Ascending aorta (tissue), 2 donors: ENCODE data around the gene HSH2D. TPM values are rescaled to one million over a fixed set of nuclear protein-coding genes. Genes with fewer than 3 reads are reported as not detected.

Experiments
- DNase-seq, 2 donors: peaks; one replicate each; pipeline ENCODE4 v3.0.0-alpha.2; 2019; ENCODE audit warnings: low spot score in 2 of 2
- H3K27ac ChIP-seq, 2 donors: fragments of 200-600 bp; sonication (generic); one replicate each; pipeline ENCODE4 v1.5.1; 2016 to 2017; ENCODE audit warnings: mild to moderate bottlenecking in 1 of 2
- H3K27me3 ChIP-seq: fragments of 200-600 bp; sonication (generic); one replicate; pipeline ENCODE4 v1.5.1; 2017
- H3K36me3 ChIP-seq, 2 donors: fragments of 200-600 bp; sonication (generic); one replicate each; pipeline ENCODE4 v1.5.1; 2016
- H3K4me1 ChIP-seq, 2 donors: fragments of 200-600 bp; sonication (generic); one replicate each; pipeline ENCODE4 v1.5.1; 2016 to 2017; ENCODE audit warnings: mild to moderate bottlenecking in 1 of 2
- H3K4me3 ChIP-seq, 2 donors: fragments of 200-600 bp; sonication (generic); one replicate each; pipeline ENCODE4 v1.5.1; 2016 to 2017; ENCODE audit warnings: mild to moderate bottlenecking in 1 of 2
- H3K9me3 ChIP-seq, 2 donors: fragments of 200-600 bp; sonication (generic); one replicate each; pipeline ENCODE4 v1.5.1; 2016
- CTCF ChIP-seq, 3 experiments: fragments of 200-600 bp in 2 of 3; fragments of 450-650 bp in 1 of 3; sonication (generic) in 2 of 3; IDR thresholded peaks; one replicate each; pipeline ENCODE4 v1.5.1; 2016 to 2019; ENCODE audit warnings: antibody characterized with exemption in 3 of 3, mild to moderate bottlenecking in 1 of 3, moderate library complexity in 1 of 3
- intact Hi-C: fragments of 100-400 bp; cut with DNase I; formaldehyde crosslinking; loops from one replicate; pipeline ENCODE4 v1.15.1; 2023
- total RNA-seq: library from RNA; depleted of rRNA; stranded (reverse); fragments of >200 nt; gene quantifications from one replicate; pipeline ENCODE4 v1.1.0, GENCODE V29; 2016

HSH2D gene
- total RNA-seq, 1 donor from 2014 or later = not detected

- H3K9me3 ChIP-seq = no peaks in the 10 kb centered on the region
- intact Hi-C loops = no loop called here
- H3K36me3 ChIP-seq = peaks cover 81 to 96% of the 10 kb centered on the region in 2 donors
- no peaks in the 10 kb centered on the region for H3K27me3 ChIP-seq
- no peak for TF ChIP-seq CTCF (IDR thresholded peaks at IDR 0.05)
- H3K4me3 ChIP-seq = no peak overlapping the region
- H3K27ac ChIP-seq = no peak overlapping the region
- H3K4me1 ChIP-seq = no peaks in the 10 kb centered on the region
- no peak for DNase-seq
Measured at GRCh38 chr19:16207063-16207462, 63.6 kb downstream of the HSH2D start.

GRCh38 chr19:16207490-16208025 lies 64.1 kb downstream of the HSH2D start:
- Histone ChIP-seq H3K9me3 (no peaks in the 10 kb centered on the region), H3K36me3 (peaks cover 80 to 95% of the 10 kb centered on the region in 2 donors), H3K27me3 (no peaks in the 10 kb centered on the region), H3K4me3 (no peak overlapping the region), H3K4me1 (no peaks in the 10 kb centered on the region), H3K27ac (no peak overlapping the region)
- DNase-seq = no peak
- intact Hi-C loops = no loop called here
- TF ChIP-seq CTCF (IDR thresholded peaks at IDR 0.05) = no peak

Other genes with a start within 250 kb of the HSH2D start
- gene CYP4F2, start 245.6 kb upstream of the HSH2D start, total RNA-seq = 83.0 TPM
- gene CYP4F11, start 209.2 kb upstream of the HSH2D start, total RNA-seq = 0.75 TPM
- gene OR10H4, start 194.7 kb upstream of the HSH2D start, total RNA-seq = not detected
- gene TPM4, start 67.2 kb upstream of the HSH2D start, total RNA-seq = 619 TPM
- 35.1 TPM for gene RAB8A, start 31.8 kb upstream of the HSH2D start, total RNA-seq
- gene CIB3, start 29.8 kb downstream of the HSH2D start, total RNA-seq = not detected
- 74.4 TPM for gene FAM32A, start 41.7 kb downstream of the HSH2D start, total RNA-seq
- gene AP1M1, start 54.2 kb downstream of the HSH2D start, total RNA-seq = 162 TPM
- gene KLF2, start 181.1 kb downstream of the HSH2D start, total RNA-seq = 281 TPM